ENCODE measurements around the gene MYOD1. TPM values are rescaled to one million over a fixed set of nuclear protein-coding genes. Genes with fewer than 3 reads are reported as not detected.

The MYOD1 gene
- total RNA-seq, 1 donor from 2014 or later, result not detected

DNA sequence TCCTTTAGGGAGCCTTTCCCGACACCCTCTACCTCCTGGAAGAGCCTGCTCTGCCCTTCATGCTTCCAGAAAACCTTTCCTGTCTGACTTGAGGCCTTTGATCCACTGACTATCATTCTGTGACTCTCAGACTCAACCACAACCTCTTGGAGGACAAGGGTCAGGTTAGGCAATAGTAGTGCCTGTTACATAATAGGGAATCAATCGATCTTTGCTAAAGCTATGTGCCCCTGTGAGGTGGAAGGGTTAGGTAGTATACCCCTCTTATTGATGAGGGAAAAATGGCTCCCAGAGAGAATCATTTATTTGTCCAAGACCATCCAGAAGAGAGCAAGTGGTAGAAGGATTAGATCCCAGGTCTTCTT lies 31.4 kb downstream of the MYOD1 start:
- TF ChIP-seq CTCF (IDR thresholded peaks at IDR 0.05), result no peak
- Mint-ChIP-seq H3K27me3 (peaks cover 12% of the 10 kb centered on the region), H3K36me3 (ENCODE audit: low read depth) (no peaks in the 10 kb centered on the region), H3K4me1 (no peaks in the 10 kb centered on the region), H3K27ac (no peak overlapping the region), H3K4me3 (no peak overlapping the region), H3K9me3 (no peaks in the 10 kb centered on the region)
- intact Hi-C loops (cut with micrococcal nuclease), result no loop called here
- ChIA-PET POLR2A (no interaction called here), CTCF (no interaction called here)
- ATAC-seq (ENCODE audit: low read depth) (no peak), DNase-seq (no peak)

GRCh38 chr11:17751558-17751957 lies 32.2 kb downstream of the MYOD1 start:
- intact Hi-C loops (cut with micrococcal nuclease), result no loop called here
- H3K27me3 Mint-ChIP-seq, result peaks cover 15% of the 10 kb centered on the region
- no peaks in the 10 kb centered on the region for H3K4me1 Mint-ChIP-seq
- TF ChIP-seq CTCF (IDR thresholded peaks at IDR 0.05), result no peak
- ChIA-PET POLR2A (no interaction called here), CTCF (no interaction called here)
- H3K9me3 Mint-ChIP-seq, result no peaks in the 10 kb centered on the region
- no peak overlapping the region for H3K4me3 Mint-ChIP-seq
- no peaks in the 10 kb centered on the region for H3K36me3 Mint-ChIP-seq (ENCODE audit: low read depth)
- DNase-seq (no peak), ATAC-seq (ENCODE audit: low read depth) (no peak)
- H3K27ac Mint-ChIP-seq, result no peak overlapping the region

GRCh38 chr11:17752144-17752543 lies 32.8 kb downstream of the MYOD1 start:
- no peak overlapping the region for H3K4me3 Mint-ChIP-seq
- intact Hi-C loops (cut with micrococcal nuclease), result no loop called here
- ATAC-seq (ENCODE audit: low read depth), result no peak
- H3K27me3 Mint-ChIP-seq, result peaks cover 11% of the 10 kb centered on the region
- ChIA-PET POLR2A (no interaction called here), CTCF (no interaction called here)
- no peaks in the 10 kb centered on the region for H3K36me3 Mint-ChIP-seq (ENCODE audit: low read depth)
- DNase-seq, result no peak
- no peak for TF ChIP-seq CTCF (IDR thresholded peaks at IDR 0.05)
- H3K9me3 Mint-ChIP-seq, result no peaks in the 10 kb centered on the region
- H3K4me1 Mint-ChIP-seq, result no peaks in the 10 kb centered on the region
- no peak overlapping the region for H3K27ac Mint-ChIP-seq

GRCh38 chr11:17753153-17753552 lies 33.8 kb downstream of the MYOD1 start:
- Mint-ChIP-seq H3K36me3 (ENCODE audit: low read depth) (no peaks in the 10 kb centered on the region), H3K27ac (no peak overlapping the region), H3K9me3 (peaks cover under 1% of the 10 kb centered on the region), H3K4me3 (no peak overlapping the region), H3K4me1 (no peaks in the 10 kb centered on the region), H3K27me3 (peaks cover 11% of the 10 kb centered on the region)
- ATAC-seq (ENCODE audit: low read depth) (no peak), DNase-seq (no peak)
- CTCF ChIA-PET, result no interaction called here
- TF ChIP-seq CTCF (IDR thresholded peaks at IDR 0.05), result no peak
- intact Hi-C loops (cut with micrococcal nuclease), result no loop called here
- POLR2A ChIA-PET, result no interaction called here

- intact Hi-C loops (cut with micrococcal nuclease), result no loop called here
- H3K9me3 Mint-ChIP-seq, result peaks cover 4% of the 10 kb centered on the region
- CTCF ChIA-PET, result no interaction called here
These were observed 34.3 kb downstream of the MYOD1 start for GRCh38 chr11:17753641-17754040.

More at GRCh38 chr11:17753641-17754040, 34.3 kb downstream of the MYOD1 start:
- H3K4me3 Mint-ChIP-seq, result no peak overlapping the region
- H3K27me3 Mint-ChIP-seq, result peaks cover 11% of the 10 kb centered on the region
- POLR2A ChIA-PET, result no interaction called here
- ATAC-seq (ENCODE audit: low read depth), result no peak
- no peaks in the 10 kb centered on the region for H3K4me1 Mint-ChIP-seq
- DNase-seq, result no peak
- H3K27ac Mint-ChIP-seq, result no peak overlapping the region
- no peak for TF ChIP-seq CTCF (IDR thresholded peaks at IDR 0.05)
- no peaks in the 10 kb centered on the region for H3K36me3 Mint-ChIP-seq (ENCODE audit: low read depth)

Measured in activated B cell treated with CpG ODN at 0.5 μM for 24 hours (primary cell).